HepG2 (cell line): Measurements from ENCODE around the gene MFNG. TPM values are rescaled to one million over a fixed set of nuclear protein-coding genes. Genes with fewer than 3 reads are reported as not detected.
"Not testable (repeated sequence)": the region's sequence is repeated elsewhere in the genome, so short reads cannot be mapped to it uniquely, and the experiment has no call there.

ENCODE experiments used
- ATAC-seq: fragments of 200-7000 bp; cut with Tn5 transposase; 3 replicates; pipeline ENCODE4 v1.9.1; 2020; ENCODE audit warnings: mild to moderate bottlenecking, moderate library complexity
- BruUV-seq: library from RNA; stranded (reverse); fragments of 400-500 nt; replicated peaks from 2 replicates; lab custom pipeline; 2021; lab: Mats Ljungman, UMichigan
- CTCF ChIA-PET: fragments of 300-600 bp; formaldehyde crosslinking; extraction: SDS; loops from one replicate; lab custom pipeline; 2021; ENCODE audit warnings: low total read pairs, inconsistent platforms, low intra/inter-chr PET ratio; lab: Yijun Ruan, JAX
- POLR2A ChIA-PET: fragments of 350-600 bp; sonication (Branson Sonifier 250); formaldehyde crosslinking; loops from one replicate; lab custom pipeline; 2020; ENCODE audit warnings: antibody characterized with exemption, inconsistent platforms; lab: Yijun Ruan, JAX
- DNase-seq: peaks from one replicate; pipeline ENCODE4 v3.0.0-alpha.2; 2015; ENCODE audit warnings: low spot score
- FAIRE-seq: peaks from 3 replicates; lab custom pipeline; 2011; peaks lifted over from hg19 to GRCh38; lab: Jason Lieb, UNC
- H2AFZ ChIP-seq: one replicate; pipeline ENCODE4 v1.6.1; 2011; ENCODE audit warnings: low read length, inconsistent platforms
- H3K27ac ChIP-seq: fragments of 300-600 bp; 3 replicates; pipeline ENCODE4 v1.8.0; 2011; ENCODE audit warnings: mixed run types, mild to moderate bottlenecking, mixed read lengths, low read length, inconsistent platforms; ENCODE audit not compliant: insufficient read depth; ENCODE audit errors: extremely low read length
- H3K27me3 ChIP-seq, 2 experiments: fragments of 200-600 bp in 1 of 2; 2 replicates in 1 of 2; 3 replicates in 1 of 2; pipeline versions ENCODE4 v1.6.0 to v1.8.0; 2011; ENCODE audit warnings: low read length in 2 of 2, mild to moderate bottlenecking in 2 of 2, moderate library complexity in 2 of 2, inconsistent platforms in 1 of 2; ENCODE audit not compliant: insufficient read depth in 2 of 2, control insufficient read depth in 1 of 2
- H3K36me3 ChIP-seq, 2 experiments: fragments of 200-600 bp in 1 of 2; replicated peaks in 1 of 2; 2 replicates in 1 of 2; 3 replicates in 1 of 2; pipeline versions ENCODE4 v1.5.1 to v1.8.0; 2011; ENCODE audit warnings: low read length in 2 of 2, inconsistent platforms in 1 of 2; ENCODE audit not compliant: insufficient read depth in 2 of 2, control insufficient read depth in 1 of 2
- H3K4me1 ChIP-seq: 2 replicates; pipeline ENCODE4 v1.5.1; 2012; ENCODE audit warnings: low read length, inconsistent platforms; ENCODE audit not compliant: insufficient read depth
- H3K4me2 ChIP-seq: 2 replicates; pipeline ENCODE4 v1.6.0; 2011; ENCODE audit warnings: low read depth, low read length, inconsistent platforms
- H3K4me3 ChIP-seq, 3 experiments: fragments of 200-600 bp in 1 of 3; sonication (generic), shearing (Covaris generic) in 1 of 3; replicated peaks in 1 of 3; 2 replicates each; pipeline ENCODE4 v1.5.1; 2011 to 2016; ENCODE audit warnings: low read length in 3 of 3, inconsistent platforms in 2 of 3, low read depth in 2 of 3, mild to moderate bottlenecking in 2 of 3, control low read depth in 1 of 3, mixed read lengths in 1 of 3; ENCODE audit not compliant: insufficient read depth in 1 of 3
- H3K79me2 ChIP-seq: one replicate; pipeline ENCODE4 v1.6.1; 2011; ENCODE audit warnings: low read length, inconsistent platforms; ENCODE audit not compliant: insufficient read depth
- H3K9ac ChIP-seq: 2 replicates; pipeline ENCODE4 v1.6.0; 2011; ENCODE audit warnings: mild to moderate bottlenecking, low read depth, low read length, inconsistent platforms; ENCODE audit not compliant: insufficient read depth
- H3K9me3 ChIP-seq: 2 replicates; pipeline ENCODE4 v1.5.1; 2012; ENCODE audit warnings: mild to moderate bottlenecking, low read length
- H4K20me1 ChIP-seq: 2 replicates; pipeline ENCODE4 v1.6.0; 2011; ENCODE audit warnings: inconsistent platforms, mild to moderate bottlenecking, low read length, moderate library complexity; ENCODE audit not compliant: insufficient read depth
- GLMP ChIP-seq: sonication (generic); formaldehyde crosslinking; IDR thresholded peaks from 2 replicates; pipeline ENCODE4 v1.9.0; 2021; ENCODE audit warnings: missing genetic modification reagents, mild to moderate bottlenecking, borderline replicate concordance
- HBP1 ChIP-seq: IDR thresholded peaks from 2 replicates; pipeline ENCODE4 v1.6.1; 2016; ENCODE audit warnings: low read depth, control low read depth
- MYPOP ChIP-seq: sonication (generic); formaldehyde crosslinking; IDR thresholded peaks from 2 replicates; pipeline ENCODE4 v1.8.1; 2023; ENCODE audit warnings: mild to moderate bottlenecking, moderate library complexity, missing genetic modification reagents
- TCF7L2 ChIP-seq: IDR thresholded peaks from 2 replicates; pipeline ENCODE4 v1.6.1; 2011; ENCODE audit warnings: mild to moderate bottlenecking, low read depth, low read length, moderate library complexity
- UBTF ChIP-seq: sonication (generic); formaldehyde crosslinking; IDR thresholded peaks from 2 replicates; pipeline ENCODE4 v1.4.0; 2020; ENCODE audit warnings: mild to moderate bottlenecking, missing genetic modification reagents
- ZNF207 ChIP-seq: fragments of 450-650 bp; IDR thresholded peaks from 2 replicates; pipeline ENCODE4 v1.6.1; 2016; ENCODE audit warnings: antibody characterized with exemption, borderline replicate concordance
- ZNF598 ChIP-seq: sonication (generic); formaldehyde crosslinking; IDR thresholded peaks from 2 replicates; pipeline ENCODE4 v1.5.1; 2020; ENCODE audit warnings: mild to moderate bottlenecking, missing genetic modification reagents, borderline replicate concordance
- ZNF615 ChIP-seq: sonication (generic); formaldehyde crosslinking; IDR thresholded peaks from 2 replicates; pipeline ENCODE4 v1.5.0; 2020; ENCODE audit warnings: mild to moderate bottlenecking, missing genetic modification reagents, borderline replicate concordance
- ZNF629 ChIP-seq: sonication (generic); formaldehyde crosslinking; conservative IDR thresholded peaks from 2 replicates; pipeline ENCODE4 v1.5.0; 2020; ENCODE audit warnings: missing genetic modification reagents
- ZNF7 ChIP-seq: IDR thresholded peaks from 2 replicates; pipeline ENCODE4 v1.6.1; 2016; ENCODE audit warnings: missing biosample characterization, missing genetic modification reagents
- WGBS: methylation state at CpG from one replicate; pipeline ENCODE4 v1.1.6; 2017; ENCODE audit warnings: low lambda C conversion rate; 5-methylcytosine and 5-hydroxymethylcytosine counted together
- in situ Hi-C: cut with HindIII; loops from 2 replicates; pipeline ENCODE4 v1.10.0; 2017; ENCODE audit warnings: low pct_unique_long_range_greater_than_20kb; ENCODE audit not compliant: extremely low pct_ligation_motif_present
- intact Hi-C: fragments of 100-400 bp; cut with micrococcal nuclease; formaldehyde crosslinking; loops from one replicate; pipeline ENCODE4 v1.10.0; 2022; ENCODE audit not compliant: unreplicated experiment
- polyA plus RNA-seq, 8 experiments: library from polyadenylated mRNA; depleted of rRNA in 3 of 8; stranded (reverse) in 7 of 8; unstranded in 1 of 8; fragments of >200 nt; fragmentation: Illumina TruSeq in 4 of 8; extraction: Trizol in 4 of 8; gene quantifications; 2 replicates each; pipeline versions ENCODE4 v1.2.1 to v1.2.3, GENCODE V29; 2011 to 2016; ENCODE audit warnings: low read depth in 4 of 8, missing spikeins in 1 of 8, mixed read lengths in 1 of 8; ENCODE audit not compliant: insufficient read depth in 1 of 8
- total RNA-seq, 5 experiments: library from RNA; depleted of rRNA; stranded (reverse); fragments of >200 nt; fragmentation: Illumina TruSeq; extraction: Trizol; gene quantifications; 2 replicates each; pipeline ENCODE4 v1.2.3, GENCODE V29; 2016; ENCODE audit warnings: low read depth in 1 of 5

MFNG gene
- total and polyA plus RNA-seq, 2 of the 13 experiments (the other 11 are each of a cell fraction or from before 2014, with no cell fraction given), result 1.0 to 11.7 TPM

- H3K27me3 ChIP-seq, H4K20me1 ChIP-seq, H3K9ac ChIP-seq, H3K4me3 ChIP-seq, CTCF ChIA-PET, H3K9me3 ChIP-seq, BruUV-seq, H3K27ac ChIP-seq, H3K36me3 ChIP-seq, in situ Hi-C loops, DNase-seq, H3K79me2 ChIP-seq: not testable (repeated sequence)
- intact Hi-C loops, result loop anchor here (10.0 kb wide), 1 partner anchor 52 kb away; no protein-coding TSS in a partner anchor
- Histone ChIP-seq H3K4me1 (peaks cover 60% of the 10 kb centered on the region), H2AFZ (peak overlapping the region; percentile 16), H3K4me2 (peak overlapping the region; percentile 41)
- POLR2A ChIA-PET, result interaction anchor here (0.7 to 1.7 kb wide), 6 partner anchors 14 to 36 kb away, joined by 3 to 11 read pairs (median 4); no protein-coding TSS in a partner anchor
- peak; percentile 18 for FAIRE-seq
- TF ChIP-seq ZNF629 (CRISPR knock-in tag), result peak; percentile 45
- 0 out of 2 replicates have a peak, but pooled peaks have one; percentile 39 for TF ChIP-seq ZNF598
- WGBS, result 41% methylated on average over 9 of the region's 9 CpGs
- 0 out of 3 replicates have a peak, but pooled peaks have one; percentile 16 for ATAC-seq
These were observed 41.0 kb upstream of the MFNG start for GRCh38 chr22:37527081-37527752.

- Histone ChIP-seq H3K36me3 (no peaks in the 10 kb centered on the region), H3K4me3 (peak overlapping the region in 1 of 3 experiments; percentile 43; a peak in 1 of 6 replicates), H3K9ac (no peak overlapping the region), H4K20me1 (no peaks in the 10 kb centered on the region), H3K9me3 (no peaks in the 10 kb centered on the region), H3K27ac (no peak overlapping the region), H3K4me2 (peak overlapping the region; percentile 58), H3K4me1 (peaks cover 68% of the 10 kb centered on the region), H3K79me2 (no peaks in the 10 kb centered on the region), H2AFZ (no peak overlapping the region), H3K27me3 (peaks cover 0 to 4% of the 10 kb centered on the region in 2 experiments; a peak in 1 of 5 replicates)
- ATAC-seq (peak; percentile 32), FAIRE-seq (no peak), DNase-seq (no peak)
- in situ Hi-C loops (no loop called here), intact Hi-C loops (loop anchor here (10.0 kb wide), 1 partner anchor 52 kb away; no protein-coding TSS in a partner anchor)
- 28% methylated on average over 4 of the region's 12 CpGs for WGBS
- BruUV-seq, result no TSS peak
- ChIA-PET CTCF (no interaction called here), POLR2A (interaction anchor here (1.2 to 1.5 kb wide), 2 partner anchors 24 to 37 kb away, joined by 3 to 5 read pairs; no protein-coding TSS in a partner anchor)
- TF ChIP-seq TCF7L2, result no peak
- TF ChIP-seq HBP1, result no peak
- TF ChIP-seq ZNF207, result no peak
- TF ChIP-seq MYPOP (CRISPR knock-in tag), result no peak
- no peak for TF ChIP-seq UBTF (CRISPR knock-in tag)
- TF ChIP-seq ZNF615 (CRISPR knock-in tag), result no peak
- no peak for TF ChIP-seq ZNF7 (CRISPR knock-in tag)
- no peak for TF ChIP-seq GLMP (CRISPR knock-in tag)
These were observed 40.2 kb upstream of the MFNG start for GRCh38 chr22:37526376-37526775.
